GM18951 (cell line): ENCODE results near the gene RAPGEF5.

Experiments used
- POLR2A ChIP-seq: IDR thresholded peaks from 4 replicates; pipeline ENCODE4 v1.6.1; 2011; ENCODE audit warnings: mild to moderate bottlenecking; ENCODE audit not compliant: insufficient read length, insufficient read depth; ENCODE audit errors: extremely low read depth
- in situ Hi-C: fragments of 300-500 bp; cut with MboI; formaldehyde crosslinking; loops from one replicate; pipeline ENCODE4 v1.12.0; 2022; ENCODE audit warnings: low sequenced_read_pairs, mixed read lengths, inconsistent platforms; ENCODE audit not compliant: unreplicated experiment

Gene RAPGEF5

GRCh38 chr7:22140578-22140977 lies 216.4 kb downstream of the RAPGEF5 start:
- in situ Hi-C loops = no loop called here
- TF ChIP-seq POLR2A = no peak

GRCh38 chr7:22138886-22139285 lies 218.1 kb downstream of the RAPGEF5 start:
- in situ Hi-C loops = no loop called here
- no peak for TF ChIP-seq POLR2A

GRCh38 chr7:22138106-22138505 lies 218.8 kb downstream of the RAPGEF5 start:
- in situ Hi-C loops = no loop called here

GRCh38 chr7:22137466-22137865 lies 219.5 kb downstream of the RAPGEF5 start:
- no peak for TF ChIP-seq POLR2A
- in situ Hi-C loops = no loop called here

More at GRCh38 chr7:22138106-22138505, 218.8 kb downstream of the RAPGEF5 start:
- TF ChIP-seq POLR2A = no peak

- in situ Hi-C loops = no loop called here
- TF ChIP-seq POLR2A = no peak
Observed at GRCh38 chr7:22137026-22137425, 219.9 kb downstream of the RAPGEF5 start.

GRCh38 chr7:22129819-22130580 lies 227.0 kb downstream of the RAPGEF5 start:
- in situ Hi-C loops = no loop called here
- TF ChIP-seq POLR2A = no peak

GRCh38 chr7:22129166-22129565 lies 227.8 kb downstream of the RAPGEF5 start:
- TF ChIP-seq POLR2A = no peak
- in situ Hi-C loops = no loop called here

GRCh38 chr7:22128528-22128920 lies 228.4 kb downstream of the RAPGEF5 start:
- in situ Hi-C loops = no loop called here
- TF ChIP-seq POLR2A = no peak

GRCh38 chr7:22127835-22128527 lies 229.0 kb downstream of the RAPGEF5 start:
- in situ Hi-C loops = no loop called here
- no peak for TF ChIP-seq POLR2A

GRCh38 chr7:22125436-22125835 lies 231.5 kb downstream of the RAPGEF5 start:
- TF ChIP-seq POLR2A = no peak
- in situ Hi-C loops = no loop called here

GRCh38 chr7:22124941-22125340 lies 232.0 kb downstream of the RAPGEF5 start:
- TF ChIP-seq POLR2A = no peak
- in situ Hi-C loops = loop anchor here (25.0 kb wide), 1 partner anchor 612 kb away; the partner anchor contains the start of gene IL6

- no peak for TF ChIP-seq POLR2A
Observed at GRCh38 chr7:22123139-22123538, 233.8 kb downstream of the RAPGEF5 start.

GRCh38 chr7:22121702-22122474 lies 235.1 kb downstream of the RAPGEF5 start:
- in situ Hi-C loops = loop anchor here (25.0 kb wide), 1 partner anchor 615 kb away; the partner anchor contains the start of gene IL6

More at GRCh38 chr7:22123139-22123538, 233.8 kb downstream of the RAPGEF5 start:
- in situ Hi-C loops = loop anchor here (25.0 kb wide), 1 partner anchor 614 kb away; the partner anchor contains the start of gene IL6

More at GRCh38 chr7:22121702-22122474, 235.1 kb downstream of the RAPGEF5 start:
- no peak for TF ChIP-seq POLR2A
